B cell (primary cell): ENCODE results near the gene HOXD3.

ENCODE experiments used
- CTCF ChIP-seq: fragments of 200-600 bp; IDR thresholded peaks from one replicate; pipeline ENCODE4 v1.8.0; 2022; ENCODE audit warnings: antibody characterized with exemption, mild to moderate bottlenecking
- EZH2 ChIP-seq: IDR thresholded peaks from 2 replicates; pipeline ENCODE4 v1.6.1; 2012; ENCODE audit warnings: borderline replicate concordance, low read depth, mild to moderate bottlenecking, moderate library complexity, low read length; ENCODE audit not compliant: insufficient read depth, poor library complexity, severe bottlenecking

DNA sequence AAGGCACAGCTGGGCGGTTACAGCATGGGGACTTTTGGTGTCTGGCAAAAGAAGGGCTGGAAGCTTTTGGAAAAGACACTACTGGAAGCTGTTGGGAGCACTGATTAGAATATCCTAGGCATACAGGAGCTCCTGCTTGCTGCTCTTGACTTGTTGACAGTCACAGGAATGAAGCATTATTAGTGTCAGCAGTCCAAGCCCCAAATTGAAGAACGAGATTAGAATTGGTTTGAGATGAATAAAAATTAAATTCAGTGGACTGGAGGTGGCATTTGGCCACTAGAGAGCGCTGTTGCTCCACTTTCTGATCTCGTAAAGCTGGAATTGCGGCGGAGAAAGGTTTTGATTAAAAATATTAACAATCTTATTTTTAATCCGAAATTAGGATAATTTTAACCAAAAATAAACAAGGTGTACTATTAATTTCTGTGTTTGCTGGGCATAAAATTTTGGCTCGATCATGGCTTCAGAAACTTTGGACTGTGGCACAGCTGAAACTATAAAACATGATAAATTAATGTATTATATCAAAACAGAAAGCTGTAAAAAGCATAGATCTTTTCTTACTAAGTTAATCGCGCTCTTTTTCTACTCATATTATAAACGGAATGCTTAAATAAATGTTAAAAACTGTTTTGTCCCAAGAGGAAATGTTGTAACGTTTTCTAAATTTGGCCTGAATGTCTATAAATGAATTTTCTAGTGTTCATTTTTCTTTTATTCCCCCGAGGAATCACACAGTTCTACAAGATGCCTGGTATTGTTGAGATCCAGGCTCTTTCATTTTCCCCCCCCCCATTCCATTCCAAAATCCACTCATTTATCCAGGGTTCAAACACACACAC lies 30.0 kb upstream of the HOXD3 start:
- TF ChIP-seq CTCF (peak; percentile 98), EZH2 (no peak)
